Suppressor macrophage treated with lipopolysaccharide for 1 hour (primary cell): Measurements from ENCODE around the gene PREX1.
"Not testable (repeated sequence)": the region's sequence is repeated elsewhere in the genome, so short reads cannot be mapped to it uniquely, and the experiment has no call there.

Experiments
- DNase-seq, 3 donors: peaks; one replicate each; pipeline ENCODE4 v3.0.0-alpha.2; 2020 to 2022

Gene PREX1

GRCh38 chr20:48614593-48615274, 213.1 kb downstream of the PREX1 start:
- no peak for DNase-seq

GRCh38 chr20:48613926-48614325, 213.9 kb downstream of the PREX1 start:
- no peak for DNase-seq

GRCh38 chr20:48612335-48612734, 215.5 kb downstream of the PREX1 start:
- DNase-seq: no peak

GRCh38 chr20:48610996-48611395, 216.8 kb downstream of the PREX1 start:
- no peak for DNase-seq

DNA sequence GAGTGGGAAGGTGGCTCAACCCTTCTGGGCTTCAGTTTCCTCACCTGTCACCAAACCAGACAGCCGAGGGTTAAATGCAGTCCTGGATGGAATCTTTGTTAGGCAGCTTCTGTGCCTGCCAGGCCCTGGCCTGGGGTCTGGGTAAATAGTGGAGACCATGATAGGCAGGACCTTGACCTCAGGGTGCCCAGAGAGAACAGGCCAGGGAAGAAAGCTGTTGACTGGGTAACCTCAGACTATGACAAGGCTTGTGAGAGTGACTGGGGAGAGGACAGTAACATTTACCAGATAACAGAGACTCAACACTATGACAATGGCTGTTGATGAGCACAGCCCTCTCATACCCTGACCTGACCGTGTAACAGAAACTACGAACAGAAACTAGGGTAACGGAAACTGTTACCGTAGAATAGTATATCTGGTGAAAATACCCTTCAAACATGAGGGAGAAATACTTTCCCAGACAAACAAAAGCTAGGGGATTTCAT, 218.3 kb downstream of the PREX1 start:
- no peak for DNase-seq

- no peak for DNase-seq
Observed at GRCh38 chr20:48608756-48609155, 219.0 kb downstream of the PREX1 start.

GRCh38 chr20:48607544-48607865, 220.3 kb downstream of the PREX1 start:
- no peak for DNase-seq

GRCh38 chr20:48606841-48607543, 220.8 kb downstream of the PREX1 start:
- DNase-seq: no peak

DNA sequence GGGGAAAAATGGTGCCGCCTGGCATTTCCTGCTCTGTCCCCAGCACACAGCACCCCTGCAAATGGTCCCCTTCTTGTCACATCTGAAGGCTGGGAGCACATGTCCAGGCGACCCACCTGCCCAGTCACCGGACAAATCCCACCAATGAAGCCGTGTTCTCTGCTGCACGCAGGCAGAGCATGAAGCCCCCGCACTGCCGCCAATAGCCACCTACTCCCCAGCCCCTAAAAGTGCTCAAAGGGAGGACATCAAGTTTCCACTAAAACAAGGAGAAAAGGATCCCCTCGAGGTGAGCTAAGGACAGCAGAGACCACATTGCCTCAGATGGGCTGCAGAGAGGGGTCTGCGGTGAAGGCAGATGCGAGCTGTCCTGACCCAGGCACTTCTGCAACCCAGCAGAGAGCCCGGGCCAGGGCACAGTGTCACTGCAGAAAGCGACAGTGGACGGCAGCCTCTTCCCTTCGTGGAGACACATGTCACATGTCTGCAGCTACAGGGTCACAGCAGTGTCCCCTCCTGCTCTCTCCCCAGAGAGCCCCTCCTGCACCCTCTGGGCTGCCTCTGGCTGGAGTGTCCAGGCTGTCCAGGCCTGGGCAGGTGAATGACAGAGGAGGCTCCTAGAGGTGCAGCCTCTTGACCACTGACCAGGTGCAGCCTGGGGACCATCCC, 221.5 kb downstream of the PREX1 start:
- DNase-seq: no peak

DNA sequence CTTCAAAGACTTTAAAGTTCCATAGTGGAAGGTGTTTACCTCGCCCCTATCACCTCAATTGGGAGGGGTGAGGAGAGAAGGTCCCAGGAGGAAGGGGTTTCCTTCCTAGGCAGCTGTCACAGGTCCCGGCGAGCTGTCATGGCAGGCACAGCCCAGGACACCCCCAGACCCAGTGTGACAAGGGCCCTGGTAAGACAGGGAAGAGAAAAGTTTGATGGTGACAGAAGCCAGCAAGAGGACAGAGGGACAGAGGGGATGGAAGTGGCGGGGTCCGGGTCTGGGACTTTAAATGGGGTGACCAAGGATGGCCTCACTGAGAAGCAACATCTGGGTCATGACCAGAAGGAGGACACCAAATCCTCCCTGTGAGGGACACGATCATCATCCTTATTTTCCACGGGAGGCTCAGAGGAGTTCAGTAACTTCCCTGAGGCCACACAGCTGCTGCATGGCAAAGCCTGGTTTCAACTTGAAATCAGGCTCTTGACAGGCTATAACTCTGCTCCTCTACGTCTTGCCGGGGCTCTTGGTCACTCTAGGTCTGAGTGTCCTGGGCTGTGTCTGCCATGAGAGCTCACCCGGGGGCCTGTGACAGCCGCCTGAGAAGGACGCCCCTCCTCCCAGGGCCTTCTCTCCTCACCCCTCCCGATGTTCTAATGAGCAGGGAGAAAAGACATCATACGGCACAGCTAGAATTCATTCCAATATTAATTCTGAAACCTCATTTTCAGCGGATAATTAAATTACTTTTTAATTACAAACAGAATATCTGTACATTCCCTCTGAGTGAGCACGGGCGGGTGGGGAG, 222.2 kb downstream of the PREX1 start:
- no peak for DNase-seq

DNA sequence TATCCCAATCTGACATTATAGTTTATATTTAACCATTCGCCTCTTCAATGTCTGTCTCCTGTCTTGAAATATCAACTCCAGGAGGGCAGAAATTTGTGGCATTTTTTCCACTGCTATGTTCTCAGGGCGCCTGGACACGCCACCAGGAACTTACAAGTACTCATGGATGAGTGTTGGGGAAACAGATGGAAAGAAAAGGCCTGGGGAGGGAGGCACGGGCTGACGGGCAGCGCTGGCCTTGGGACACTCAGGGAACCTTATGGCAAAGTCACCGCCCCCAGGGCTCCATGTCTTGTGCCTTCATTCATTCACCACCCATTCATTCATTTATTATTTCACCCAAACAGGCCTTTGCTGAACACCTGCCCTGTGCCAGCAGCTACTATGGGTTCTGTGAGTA, 222.9 kb downstream of the PREX1 start:
- no peak for DNase-seq

DNA sequence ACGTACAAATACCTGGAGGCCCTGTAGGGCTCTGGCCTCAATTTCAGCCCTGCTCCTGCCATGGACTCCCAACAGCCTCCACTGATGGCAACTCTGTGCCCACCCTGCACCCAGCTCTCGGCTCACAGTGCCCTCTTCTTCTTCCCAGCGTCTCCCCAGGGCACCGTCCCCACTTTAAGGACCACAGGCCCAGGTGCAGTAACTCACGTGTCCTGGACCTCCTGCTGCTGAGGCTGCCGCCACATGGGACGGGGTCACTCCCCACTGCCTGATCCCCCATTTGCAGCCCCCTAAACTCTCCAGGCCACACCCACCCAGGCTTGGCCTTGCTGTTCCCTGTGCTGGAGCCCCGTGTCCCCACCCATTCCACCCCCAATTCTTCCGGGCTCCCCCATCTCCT, 223.4 kb downstream of the PREX1 start:
- no peak for DNase-seq

GRCh38 chr20:48603819-48604405, 223.9 kb downstream of the PREX1 start:
- no peak for DNase-seq

GRCh38 chr20:48603116-48603818, 224.5 kb downstream of the PREX1 start:
- DNase-seq: no peak

- no peak for DNase-seq
Observed at GRCh38 chr20:48601798-48602197, 226.0 kb downstream of the PREX1 start.

DNA sequence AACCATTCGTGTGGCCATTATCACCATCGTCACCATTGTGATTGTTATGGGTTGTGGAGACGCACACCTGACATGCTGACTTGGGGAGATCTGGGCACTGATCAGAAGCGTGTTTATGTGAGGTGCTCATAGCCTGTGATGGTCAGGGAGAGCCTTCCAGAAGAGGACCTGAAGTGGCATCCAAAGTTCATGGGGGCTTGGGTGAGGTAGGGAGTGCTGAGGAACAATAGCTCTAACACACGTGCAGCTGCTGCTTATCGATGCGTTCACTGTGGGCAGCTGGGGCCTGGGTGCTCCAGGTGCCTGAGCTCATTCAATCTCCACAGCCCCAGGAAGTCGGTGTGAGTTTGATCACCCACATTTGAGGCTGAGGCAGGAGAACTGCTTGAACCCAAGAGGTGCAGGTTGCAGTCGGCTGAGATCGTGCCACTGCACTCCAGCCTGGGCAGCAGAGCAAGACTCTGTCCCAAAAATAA, 227.3 kb downstream of the PREX1 start:
- no peak for DNase-seq

- DNase-seq: no peak
Observed at GRCh38 chr20:48599748-48600469, 227.9 kb downstream of the PREX1 start.

GRCh38 chr20:48599106-48599747, 228.6 kb downstream of the PREX1 start:
- DNase-seq: no peak

DNA sequence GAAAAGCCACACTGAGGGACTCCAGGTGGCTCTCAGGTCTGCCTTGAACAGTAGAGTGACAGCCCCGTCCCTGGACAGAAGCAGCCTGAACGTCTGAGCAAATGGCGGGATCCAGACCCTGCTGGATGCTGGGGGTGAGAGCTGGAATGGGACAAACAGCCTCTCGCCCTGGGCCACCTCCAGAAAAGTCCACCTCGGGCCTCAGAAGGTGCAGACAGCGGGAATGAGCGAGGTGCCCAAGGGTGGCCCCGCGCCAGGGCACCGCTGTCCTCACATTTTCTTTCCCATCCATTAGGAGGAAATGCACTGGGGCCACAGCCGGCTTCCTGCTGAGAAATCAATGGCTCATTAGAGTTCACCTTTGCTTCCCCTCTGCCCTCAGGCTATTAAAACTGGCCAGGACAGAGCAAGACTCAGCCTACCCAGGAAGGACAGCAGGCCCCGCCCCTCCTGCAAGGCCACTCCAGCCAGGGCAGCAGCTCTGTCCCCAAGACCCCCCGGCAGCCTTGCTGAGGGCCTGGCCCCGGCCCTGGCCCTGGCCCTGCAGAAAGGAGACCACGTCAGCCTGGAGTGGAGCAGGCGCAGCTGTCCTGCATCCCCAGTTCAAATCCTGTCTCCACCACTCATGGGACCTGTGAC, 229.4 kb downstream of the PREX1 start:
- DNase-seq: not testable (repeated sequence)
